Skeletal muscle satellite cell (primary cell): ENCODE results near the gene SUV39H2.
"Not testable (repeated sequence)": the region's sequence is repeated elsewhere in the genome, so short reads cannot be mapped to it uniquely, and the experiment has no call there.

Experiments
- H3K27me3 ChIP-seq: 2 replicates; pipeline ENCODE4 v1.7.0; 2013; ENCODE audit warnings: low read length; ENCODE audit not compliant: control insufficient read depth, insufficient read depth
- H3K36me3 ChIP-seq: 2 replicates; pipeline ENCODE4 v1.7.0; 2013; ENCODE audit warnings: mild to moderate bottlenecking, control low read depth, low read length; ENCODE audit not compliant: insufficient read depth
- H3K4me1 ChIP-seq: 2 replicates; pipeline ENCODE4 v1.7.0; 2013; ENCODE audit warnings: low read length; ENCODE audit not compliant: control insufficient read depth, insufficient read depth
- H3K4me2 ChIP-seq: 2 replicates; pipeline ENCODE4 v1.7.0; 2013; ENCODE audit warnings: mild to moderate bottlenecking, low read length
- H3K4me3 ChIP-seq: 2 replicates; pipeline ENCODE4 v1.7.0; 2013; ENCODE audit warnings: low read length
- H3K9ac ChIP-seq: 2 replicates; pipeline ENCODE4 v1.7.0; 2013; ENCODE audit warnings: mild to moderate bottlenecking, low read depth, low read length, moderate library complexity
- H3K9me3 ChIP-seq: replicated peaks from 2 replicates; pipeline ENCODE4 v1.7.0; 2013; ENCODE audit warnings: mild to moderate bottlenecking, control low read depth, low read length

Gene SUV39H2

DNA sequence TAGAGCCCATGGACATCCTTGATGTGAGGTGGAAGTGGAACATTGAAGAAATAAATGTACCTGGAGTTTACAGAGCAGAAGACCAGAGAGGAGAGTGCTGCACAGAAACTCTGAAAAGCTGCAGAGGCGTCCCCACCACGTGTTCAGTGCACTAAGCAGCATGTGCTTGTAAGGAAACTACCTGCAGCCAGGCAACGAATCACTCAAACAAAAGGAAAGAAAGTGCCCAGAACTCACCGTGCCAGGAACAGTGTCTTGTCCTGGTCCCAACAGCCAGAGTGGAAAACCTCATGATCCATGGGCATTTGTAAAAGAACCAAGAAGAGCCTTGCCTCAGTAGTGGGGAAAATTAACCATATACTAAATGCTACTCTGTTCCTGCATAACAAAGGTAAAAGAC is 32.3 kb downstream of the SUV39H2 start:
- Histone ChIP-seq H3K9ac (no peak overlapping the region), H3K4me2 (no peak overlapping the region), H3K4me1 (no peaks in the 10 kb centered on the region), H3K9me3 (no peaks in the 10 kb centered on the region), H3K27me3 (no peaks in the 10 kb centered on the region), H3K4me3 (no peak overlapping the region), H3K36me3 (peaks cover 83% of the 10 kb centered on the region)

DNA sequence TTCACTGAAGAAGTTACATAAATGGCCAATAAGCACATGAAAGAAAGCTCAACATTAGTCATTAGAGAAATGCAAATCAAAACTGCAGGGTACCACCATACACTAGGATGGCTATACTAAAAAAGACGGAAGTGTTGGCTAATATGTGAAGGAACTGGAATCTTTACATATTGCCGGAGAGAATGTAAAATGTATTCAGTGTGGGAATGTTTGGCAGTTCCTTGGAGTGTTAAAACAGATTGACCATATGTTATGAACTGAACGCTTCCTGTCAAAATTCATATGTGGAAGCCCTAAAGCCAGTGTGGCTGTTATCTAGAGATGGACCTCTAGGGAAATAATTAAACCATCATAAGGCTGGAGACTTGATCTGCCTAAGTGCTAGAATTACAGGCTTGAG is 33.1 kb downstream of the SUV39H2 start:
- Histone ChIP-seq H3K4me1 (no peaks in the 10 kb centered on the region), H3K9ac (no peak overlapping the region), H3K4me3 (no peak overlapping the region), H3K27me3 (no peaks in the 10 kb centered on the region), H3K4me2 (no peak overlapping the region), H3K36me3 (peaks cover 84% of the 10 kb centered on the region), H3K9me3 (peaks cover 3% of the 10 kb centered on the region)

DNA sequence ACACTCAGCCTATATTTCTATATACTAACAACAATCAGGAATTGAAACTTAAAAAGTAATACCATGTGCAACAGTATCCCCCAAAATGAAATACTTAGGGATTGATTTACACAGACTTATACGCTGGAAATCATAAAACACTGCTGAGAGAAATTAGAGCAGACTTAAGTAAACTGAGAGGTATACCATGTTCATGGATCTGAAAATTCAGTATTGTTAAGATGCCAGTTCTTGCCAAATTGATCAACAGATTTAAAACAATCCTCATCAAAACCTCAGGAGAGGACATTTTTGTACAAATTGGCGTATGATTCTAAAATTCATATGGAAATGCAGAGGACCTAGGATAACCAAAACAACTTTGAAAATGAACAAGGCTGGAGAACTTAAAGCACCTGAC is 37.9 kb downstream of the SUV39H2 start:
- Histone ChIP-seq H3K36me3 (peaks cover 82% of the 10 kb centered on the region), H3K9ac (no peak overlapping the region), H3K4me2 (no peak overlapping the region), H3K9me3 (peaks cover 6% of the 10 kb centered on the region), H3K27me3 (no peaks in the 10 kb centered on the region), H3K4me3 (no peak overlapping the region), H3K4me1 (no peaks in the 10 kb centered on the region)

DNA sequence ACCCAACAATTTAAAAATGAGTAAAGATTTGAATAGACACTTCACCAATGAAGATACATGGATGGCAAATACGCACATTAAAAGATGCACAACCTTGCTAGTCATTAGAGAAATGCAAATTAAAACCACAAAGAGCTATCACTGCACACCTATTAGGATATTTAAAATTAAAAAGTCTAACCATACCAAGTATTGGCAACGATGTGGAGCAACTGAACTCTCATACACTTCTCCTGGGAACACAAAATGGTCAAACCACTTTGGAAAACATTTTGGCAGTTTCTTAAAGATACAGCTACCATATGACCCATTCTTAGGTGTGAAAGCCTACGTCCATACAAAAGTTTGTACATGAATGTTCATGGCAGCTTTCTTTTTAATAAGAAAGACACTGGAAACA is 39.2 kb downstream of the SUV39H2 start:
- no peak overlapping the region for H3K4me2 ChIP-seq
- H3K36me3 ChIP-seq = peaks cover 81% of the 10 kb centered on the region
- no peak overlapping the region for H3K9ac ChIP-seq
- H3K4me1 ChIP-seq = no peaks in the 10 kb centered on the region
- no peaks in the 10 kb centered on the region for H3K27me3 ChIP-seq
- peaks cover 6% of the 10 kb centered on the region for H3K9me3 ChIP-seq
- no peak overlapping the region for H3K4me3 ChIP-seq

DNA sequence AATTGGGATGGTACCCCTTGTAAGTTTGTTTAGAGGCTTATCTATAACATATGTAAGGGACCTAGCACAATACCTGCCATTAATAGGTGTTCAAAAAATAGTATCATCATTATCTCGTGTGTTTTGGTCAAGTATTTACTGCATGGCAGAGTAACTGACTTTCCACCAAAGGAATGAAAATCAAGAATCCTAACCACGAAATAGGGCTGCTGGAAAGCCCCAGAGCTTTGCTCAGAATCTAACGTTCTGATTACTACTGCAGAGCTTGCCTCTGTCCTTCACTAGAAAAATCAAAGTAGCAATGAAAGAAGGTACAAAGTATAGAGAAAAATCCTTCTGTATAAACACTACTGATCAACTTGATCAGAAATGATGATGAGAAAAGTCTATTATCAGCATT is 40.3 kb downstream of the SUV39H2 start:
- no peaks in the 10 kb centered on the region for H3K27me3 ChIP-seq
- peaks cover 6% of the 10 kb centered on the region for H3K9me3 ChIP-seq
- no peaks in the 10 kb centered on the region for H3K4me1 ChIP-seq
- H3K36me3 ChIP-seq = peaks cover 83% of the 10 kb centered on the region
- no peak overlapping the region for H3K4me3 ChIP-seq
- H3K9ac ChIP-seq = no peak overlapping the region
- H3K4me2 ChIP-seq = no peak overlapping the region

DNA sequence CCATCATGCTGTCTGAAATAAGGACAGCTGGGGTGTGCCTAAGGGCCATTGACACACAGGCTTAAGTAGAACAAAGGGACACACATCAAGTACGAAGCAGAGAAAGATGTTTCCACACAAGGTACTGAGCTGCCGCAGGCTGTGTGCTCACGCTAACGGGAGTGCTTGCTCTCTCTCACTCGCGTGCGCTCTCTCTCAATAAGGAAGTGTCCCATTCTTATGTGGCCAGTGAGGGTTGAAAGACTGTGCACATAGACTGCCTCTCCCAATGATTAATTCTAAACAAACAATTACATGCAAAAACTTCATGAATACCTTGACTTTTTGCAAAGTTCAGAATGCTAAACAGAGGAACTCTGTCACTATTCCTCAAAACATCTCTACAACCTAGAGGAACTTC is 45.3 kb downstream of the SUV39H2 start:
- H3K4me3 ChIP-seq = no peak overlapping the region
- H3K4me2 ChIP-seq = no peak overlapping the region
- H3K36me3 ChIP-seq = peaks cover 72% of the 10 kb centered on the region
- no peaks in the 10 kb centered on the region for H3K4me1 ChIP-seq
- H3K27me3 ChIP-seq = no peaks in the 10 kb centered on the region
- no peak overlapping the region for H3K9ac ChIP-seq
- H3K9me3 ChIP-seq = no peaks in the 10 kb centered on the region

DNA sequence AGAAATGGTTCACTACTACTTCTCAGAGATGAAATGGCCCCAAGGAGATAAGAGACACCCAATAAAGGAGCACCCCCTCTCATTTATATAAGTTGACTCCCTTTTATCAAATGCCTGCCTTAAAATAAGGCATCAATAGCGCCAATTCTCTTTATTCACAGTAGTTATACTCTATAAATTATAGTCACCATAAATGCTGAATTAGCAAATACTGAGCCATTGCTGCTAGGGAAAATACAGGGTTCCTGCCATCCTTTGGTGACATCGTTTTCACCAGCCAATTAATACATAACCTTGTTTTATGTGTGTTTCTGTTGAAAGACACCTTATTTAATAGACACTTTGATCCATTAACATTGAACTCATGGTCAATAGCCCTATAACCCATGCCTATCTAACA is 46.6 kb downstream of the SUV39H2 start:
- H3K4me3 ChIP-seq = no peak overlapping the region
- no peaks in the 10 kb centered on the region for H3K9me3 ChIP-seq
- H3K4me2 ChIP-seq = no peak overlapping the region
- H3K9ac ChIP-seq = no peak overlapping the region
- peaks cover 67% of the 10 kb centered on the region for H3K36me3 ChIP-seq
- H3K4me1 ChIP-seq = no peaks in the 10 kb centered on the region
- no peaks in the 10 kb centered on the region for H3K27me3 ChIP-seq

- Histone ChIP-seq H3K4me1 (no peaks in the 10 kb centered on the region), H3K9ac (no peak overlapping the region), H3K4me2 (no peak overlapping the region), H3K4me3 (no peak overlapping the region), H3K36me3 (peaks cover 69% of the 10 kb centered on the region), H3K9me3 (no peaks in the 10 kb centered on the region), H3K27me3 (no peaks in the 10 kb centered on the region)
Observed at GRCh38 chr10:14926061-14926470, 47.4 kb downstream of the SUV39H2 start.

DNA sequence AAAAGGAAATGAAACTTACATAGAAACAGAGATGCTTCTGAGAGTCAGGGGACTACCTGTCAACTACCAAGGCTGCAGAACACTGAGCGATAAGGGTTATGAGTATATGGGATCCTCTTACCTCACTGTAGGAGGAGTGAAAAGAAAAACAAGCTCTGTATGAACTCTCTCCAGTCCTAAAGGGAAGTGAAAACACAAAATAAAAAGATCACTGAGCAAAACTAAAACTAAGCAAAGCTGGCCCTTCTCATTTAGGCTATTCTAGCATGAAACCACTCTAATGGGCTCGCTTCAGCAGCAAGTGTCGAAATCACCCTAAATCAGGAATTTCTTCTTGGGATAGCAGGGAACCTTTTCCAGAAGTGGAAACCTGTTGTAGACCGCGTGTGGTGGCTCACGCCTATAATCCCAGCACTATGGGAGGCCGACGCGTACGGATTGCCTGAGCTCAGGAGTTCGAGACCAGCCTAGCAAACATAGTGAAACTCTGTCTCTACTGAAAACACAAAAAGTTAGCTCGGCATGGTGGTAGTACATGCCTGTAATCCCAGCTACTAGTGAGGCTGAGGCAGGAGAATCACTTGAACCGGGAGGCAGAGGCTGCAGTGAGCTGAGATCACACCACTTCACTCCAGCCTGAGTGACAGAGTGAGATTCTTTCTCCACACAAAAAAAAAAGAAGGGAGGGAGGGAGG is 48.2 kb downstream of the SUV39H2 start:
- Histone ChIP-seq H3K4me3 (no peak overlapping the region), H3K4me1 (no peaks in the 10 kb centered on the region), H3K9me3 (no peaks in the 10 kb centered on the region), H3K36me3 (peaks cover 63% of the 10 kb centered on the region), H3K4me2 (no peak overlapping the region), H3K9ac (no peak overlapping the region), H3K27me3 (no peaks in the 10 kb centered on the region)

GRCh38 chr10:14930610-14931009 is 51.9 kb downstream of the SUV39H2 start:
- H3K4me1 ChIP-seq = no peaks in the 10 kb centered on the region
- H3K9ac ChIP-seq = no peak overlapping the region
- H3K4me2 ChIP-seq = no peak overlapping the region
- H3K27me3 ChIP-seq = no peaks in the 10 kb centered on the region
- H3K9me3 ChIP-seq = no peaks in the 10 kb centered on the region
- no peak overlapping the region for H3K4me3 ChIP-seq
- H3K36me3 ChIP-seq = peaks cover 51% of the 10 kb centered on the region

DNA sequence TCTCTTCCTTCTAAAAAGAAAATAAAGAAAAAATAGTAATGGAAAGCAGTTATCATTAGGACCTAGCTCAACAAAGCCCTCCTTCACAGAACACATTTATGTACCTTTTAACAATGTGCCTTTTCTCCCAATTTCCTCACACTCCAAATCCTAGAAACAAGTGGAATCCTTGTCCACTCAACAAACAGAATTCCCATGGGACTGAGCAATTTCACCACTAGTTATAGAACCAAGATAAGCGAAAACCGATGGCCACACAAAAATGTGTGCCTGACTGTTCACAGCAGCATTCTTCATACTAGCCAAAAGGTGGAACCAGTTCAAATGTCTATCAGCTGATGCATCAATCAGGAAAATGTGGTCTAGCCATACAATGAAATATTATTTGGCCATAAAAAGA is 57.9 kb downstream of the SUV39H2 start:
- H3K9ac ChIP-seq = no peak overlapping the region
- no peaks in the 10 kb centered on the region for H3K9me3 ChIP-seq
- no peak overlapping the region for H3K4me2 ChIP-seq
- H3K4me3 ChIP-seq = no peak overlapping the region
- peaks cover 21% of the 10 kb centered on the region for H3K36me3 ChIP-seq
- no peaks in the 10 kb centered on the region for H3K27me3 ChIP-seq
- H3K4me1 ChIP-seq = peaks cover 4% of the 10 kb centered on the region

- not testable (repeated sequence) for H3K4me3 ChIP-seq, H3K4me2 ChIP-seq, H3K4me1 ChIP-seq, H3K9me3 ChIP-seq, H3K27me3 ChIP-seq, H3K9ac ChIP-seq
- H3K36me3 ChIP-seq = peaks cover 13% of the 10 kb centered on the region
Observed at GRCh38 chr10:14938971-14939370, 60.3 kb downstream of the SUV39H2 start.
